HG03354 (cell line): ENCODE data around the gene OPCML.

Experiments used
- ATAC-seq: cut with Tn5 transposase; IDR thresholded peaks from one replicate; pipeline ENCODE4 v1.9.1; 2021; ENCODE audit warnings: mild to moderate bottlenecking; ENCODE audit not compliant: unreplicated experiment, poor library complexity, severe bottlenecking

The OPCML gene

GRCh38 chr11:132982772-132983640 lies 549.3 kb downstream of the OPCML start:
- ATAC-seq: no peak

DNA sequence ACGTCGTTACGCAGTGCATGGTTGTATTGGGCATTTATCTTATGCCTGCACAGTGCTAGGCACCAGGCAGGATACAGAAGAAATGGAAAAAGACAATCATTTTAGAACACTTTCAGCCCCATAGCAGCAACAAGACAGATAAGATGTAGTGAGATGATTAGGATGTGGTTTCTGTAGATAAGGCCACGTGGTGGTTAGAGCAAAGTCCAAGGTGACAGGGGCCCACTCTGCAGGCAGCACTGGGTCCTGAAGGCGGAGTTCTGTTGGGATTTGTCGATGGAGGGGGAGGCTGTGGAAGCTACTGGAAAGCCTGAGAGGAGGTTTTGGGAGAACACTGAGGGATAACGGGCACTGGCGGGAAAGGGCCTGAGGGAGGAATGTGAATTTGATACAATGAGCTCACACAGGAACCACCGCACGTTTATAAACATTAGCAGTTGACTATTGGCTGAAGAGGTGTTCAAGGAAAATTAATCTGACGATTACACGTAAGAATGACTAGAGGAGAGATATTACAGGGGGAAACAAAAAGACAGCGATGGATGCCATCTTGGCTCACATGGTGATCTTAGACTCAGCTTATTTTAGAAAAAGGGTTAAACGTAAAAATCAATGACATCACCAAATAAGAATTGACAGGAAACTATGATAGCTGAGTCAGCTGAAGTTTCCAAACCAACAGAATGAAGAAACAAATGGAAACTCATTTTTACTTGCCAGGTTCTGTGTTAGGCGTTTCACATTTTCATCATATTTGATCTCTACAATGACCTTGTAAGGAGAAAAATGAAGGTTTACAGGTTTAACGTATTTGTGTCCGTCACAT lies 551.0 kb downstream of the OPCML start:
- ATAC-seq: no peak

DNA sequence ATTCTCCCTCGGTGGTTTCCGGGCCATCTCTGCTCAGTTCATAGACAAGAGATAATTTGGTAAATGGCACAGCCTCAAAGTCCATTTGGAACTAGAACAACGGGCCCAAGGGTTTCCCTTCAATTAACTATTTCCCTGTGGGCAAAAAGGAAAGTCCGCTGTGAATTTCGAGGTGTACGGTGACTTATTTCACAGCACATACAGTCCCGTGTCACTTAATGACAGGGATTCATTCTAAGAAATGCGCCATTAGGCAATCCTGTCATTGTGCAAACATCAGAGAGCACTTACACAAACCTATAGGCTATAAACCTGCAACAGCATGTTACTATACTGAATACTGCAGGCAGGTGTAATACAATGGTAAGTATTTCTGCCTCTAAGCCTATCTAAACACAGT lies 551.6 kb downstream of the OPCML start:
- ATAC-seq: no peak

DNA sequence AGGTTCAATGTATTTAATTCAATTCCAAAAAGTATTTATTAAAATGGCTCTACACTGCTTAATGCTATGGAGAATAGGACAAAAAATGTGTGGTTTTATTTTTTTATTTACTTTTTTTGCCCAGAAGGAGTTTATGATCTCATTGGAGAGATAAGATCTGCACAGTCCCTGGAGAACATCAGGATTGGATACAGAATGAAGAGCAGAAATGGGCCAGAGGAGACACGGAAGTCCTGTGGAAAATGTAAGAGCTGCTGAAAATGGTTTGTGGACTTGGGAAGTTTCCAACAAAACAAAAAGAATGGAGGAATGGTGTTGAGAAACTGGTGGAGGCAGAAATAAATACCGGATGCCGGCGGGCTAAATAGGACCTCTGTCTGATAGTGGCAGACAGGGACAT lies 554.6 kb downstream of the OPCML start:
- no peak for ATAC-seq

DNA sequence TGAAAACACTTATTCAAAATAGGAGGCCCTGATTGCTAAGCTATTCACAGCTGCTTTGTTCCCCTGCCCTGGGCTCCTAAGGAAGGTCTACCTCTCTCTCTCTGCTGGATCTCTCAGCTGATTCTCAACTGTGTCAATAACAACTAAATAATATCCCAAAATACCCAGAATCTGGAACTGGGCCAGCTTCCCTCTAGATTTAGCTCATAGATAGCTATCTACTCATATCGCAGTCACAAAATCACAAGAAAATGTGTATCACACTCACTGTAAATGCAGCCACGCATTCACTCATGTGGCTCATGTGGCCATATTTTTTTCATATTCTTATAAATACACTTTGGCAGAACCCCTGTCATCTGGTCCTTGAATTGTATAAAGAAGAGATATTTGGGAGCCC lies 555.1 kb downstream of the OPCML start:
- no peak for ATAC-seq

GRCh38 chr11:132976115-132976514 lies 556.2 kb downstream of the OPCML start:
- no peak for ATAC-seq

DNA sequence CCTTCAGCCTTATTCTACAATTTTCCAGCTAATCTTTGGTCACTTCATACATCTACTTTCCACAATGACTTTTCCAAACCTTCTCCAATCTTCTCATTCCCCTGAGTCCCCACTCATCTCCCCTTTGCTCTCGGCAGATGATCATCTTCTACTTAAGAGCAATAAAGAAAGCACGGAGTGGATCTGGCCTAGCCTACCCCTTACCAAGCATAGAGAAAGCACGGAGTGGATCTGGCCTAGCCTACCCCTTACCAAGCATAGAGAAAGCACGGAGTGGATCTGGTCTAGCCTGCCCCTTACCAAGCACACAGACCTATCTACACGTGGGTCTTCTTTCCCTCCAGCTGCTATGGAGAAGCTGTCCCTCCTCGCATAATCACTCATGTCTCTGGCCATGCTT lies 558.6 kb downstream of the OPCML start:
- no peak for ATAC-seq

DNA sequence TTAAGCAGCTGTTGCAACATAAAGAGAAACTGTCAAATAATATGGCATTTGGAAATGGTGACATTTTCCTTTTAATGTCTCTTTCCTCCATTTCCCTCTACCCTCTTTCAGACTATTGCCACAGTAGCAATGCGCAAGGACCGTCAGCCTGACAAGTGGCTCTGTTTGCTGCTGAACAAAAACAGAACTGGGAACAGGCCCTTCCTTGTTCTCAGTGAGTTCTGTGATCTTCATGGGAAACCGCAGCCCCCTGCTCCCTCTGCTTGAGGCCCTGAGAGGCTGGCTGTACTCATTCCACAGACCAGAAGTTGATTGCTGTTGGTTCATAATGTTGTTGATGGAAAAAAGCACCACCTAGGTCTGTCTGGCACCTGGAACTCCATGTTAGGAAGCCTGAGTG lies 559.7 kb downstream of the OPCML start:
- ATAC-seq: no peak

DNA sequence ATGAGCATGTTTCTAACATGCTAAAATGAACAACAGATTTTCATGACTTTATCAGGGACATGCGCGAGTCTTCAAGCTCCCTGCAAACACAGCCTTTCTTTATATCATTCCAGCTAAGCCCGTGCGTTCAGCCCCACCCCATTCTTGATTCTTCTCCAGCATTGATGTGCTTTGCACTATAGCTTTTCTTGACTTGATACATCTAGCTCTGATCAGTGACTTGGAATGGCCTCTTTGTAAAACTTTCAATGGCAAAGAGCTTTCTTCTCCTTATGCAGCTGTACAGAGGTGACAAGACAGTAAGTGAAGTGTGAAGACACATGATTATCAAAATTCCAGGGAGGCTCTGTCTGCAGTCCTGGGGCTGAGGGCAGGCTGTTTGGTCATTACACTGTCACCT lies 561.0 kb downstream of the OPCML start:
- ATAC-seq: no peak

DNA sequence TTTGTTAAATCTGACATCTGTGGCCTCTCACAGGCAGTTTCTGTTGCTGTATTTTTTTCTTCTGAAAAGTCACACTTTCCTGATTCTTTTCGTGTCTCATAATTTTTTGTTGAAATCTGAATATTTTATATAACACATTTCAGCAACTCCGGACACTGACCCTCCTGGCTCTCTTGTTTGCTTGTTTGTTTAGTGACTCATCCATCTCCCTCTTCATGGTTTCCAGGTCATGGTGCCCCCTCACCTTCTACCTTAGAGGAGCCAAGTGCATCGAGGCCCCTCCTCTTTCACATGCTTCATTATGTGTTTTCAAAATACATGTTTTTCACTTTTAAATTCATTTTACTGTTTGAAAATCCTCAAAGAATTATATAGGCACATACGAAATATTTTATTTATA lies 562.4 kb downstream of the OPCML start:
- ATAC-seq: no peak

GRCh38 chr11:132962041-132962440 lies 570.3 kb downstream of the OPCML start:
- no peak for ATAC-seq

GRCh38 chr11:132961453-132961852 lies 570.8 kb downstream of the OPCML start:
- ATAC-seq: no peak

- no peak for ATAC-seq
These were observed 571.8 kb downstream of the OPCML start for GRCh38 chr11:132960273-132961078.

DNA sequence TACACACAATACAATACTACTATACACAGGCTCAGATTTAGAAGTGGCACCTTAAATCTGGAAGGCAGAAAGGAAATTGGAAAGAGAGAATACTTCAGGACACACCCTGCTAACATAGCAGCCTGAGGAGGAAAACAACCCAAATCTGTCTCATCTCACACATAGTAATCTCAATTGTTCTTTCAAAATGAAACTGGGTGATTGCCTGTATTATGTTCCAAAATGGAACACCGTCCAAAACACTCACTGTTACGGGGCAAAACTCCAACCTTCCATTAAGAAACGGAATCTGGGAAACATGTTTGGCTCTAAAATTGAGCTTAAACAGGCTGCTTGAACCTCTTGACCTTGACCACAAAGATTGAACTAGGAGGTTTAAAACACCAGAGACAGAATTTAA lies 572.6 kb downstream of the OPCML start:
- no peak for ATAC-seq

- ATAC-seq: no peak
These were observed 574.4 kb downstream of the OPCML start for GRCh38 chr11:132957881-132958280.

- no peak for ATAC-seq
These were observed 584.0 kb downstream of the OPCML start for GRCh38 chr11:132948252-132948651.

DNA sequence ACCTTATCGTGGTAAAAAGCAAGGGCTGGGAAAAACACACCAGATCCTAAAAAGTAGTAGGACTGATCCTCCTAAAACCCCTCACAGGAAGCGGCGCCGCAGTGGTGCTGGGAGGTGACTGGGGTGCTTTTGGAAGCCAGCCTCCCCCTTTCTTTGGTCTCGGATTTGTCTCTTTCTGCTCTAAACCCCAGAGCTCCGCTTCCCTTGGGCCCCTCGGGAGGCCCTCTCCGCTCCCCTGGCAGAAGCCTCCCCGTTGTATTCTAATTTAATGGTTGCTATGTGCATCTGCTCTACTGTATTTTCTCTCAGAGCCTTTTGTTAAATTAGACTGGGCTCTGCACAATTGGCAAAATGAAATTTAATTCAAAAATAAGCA lies 587.7 kb downstream of the OPCML start:
- ATAC-seq: no peak

DNA sequence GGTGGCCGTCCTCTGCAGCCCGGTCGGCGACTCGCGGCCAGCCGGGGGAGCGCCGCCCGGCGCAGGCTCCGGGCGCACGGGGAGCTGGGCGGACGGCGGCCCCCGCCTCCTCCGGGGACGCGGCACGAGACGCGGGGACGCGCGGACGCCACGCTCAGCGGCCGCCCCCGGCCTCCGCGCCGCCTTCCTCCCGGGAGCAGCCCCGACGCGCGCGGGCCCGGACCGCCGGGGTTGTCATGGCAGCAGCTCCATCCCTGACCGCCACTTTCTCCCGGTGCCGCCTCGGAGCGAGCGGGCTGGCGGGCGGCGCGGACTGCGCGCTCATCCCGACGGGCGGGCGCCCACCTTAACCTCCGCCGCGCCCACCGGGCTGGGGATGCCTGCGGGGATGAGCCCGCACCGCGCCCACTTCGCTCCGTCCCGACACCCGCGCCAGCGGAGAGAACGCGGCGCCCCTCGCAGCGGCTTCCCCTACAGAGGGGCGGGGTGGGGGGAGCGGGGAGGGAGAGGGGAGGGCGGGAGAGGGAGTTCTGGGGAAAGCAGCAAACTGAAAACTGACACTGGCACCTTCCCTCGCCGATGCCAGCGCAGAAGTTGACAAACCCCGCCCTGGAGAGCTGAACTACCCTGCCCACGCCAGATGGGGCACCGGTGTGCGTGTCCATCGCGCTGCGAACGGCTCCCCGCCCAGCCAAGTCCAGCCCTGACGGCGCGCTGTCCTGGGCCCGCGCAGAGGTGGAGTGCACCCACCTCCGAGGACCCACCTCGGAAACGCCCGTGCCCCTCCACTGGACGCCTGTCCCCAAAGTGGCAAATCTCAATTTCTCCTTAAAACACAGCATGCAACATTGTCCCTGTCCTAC lies 588.4 kb downstream of the OPCML start:
- no peak for ATAC-seq

GRCh38 chr11:132943357-132943705 lies 589.0 kb downstream of the OPCML start:
- ATAC-seq: no peak
